HEK293T (cell line): ENCODE data around the gene ANTXR2.

Experiments used
- CTCF ChIA-PET: fragments of 350-600 bp; formaldehyde crosslinking; extraction: SDS; loops from one replicate; lab custom pipeline; 2021; ENCODE audit warnings: antibody characterized with exemption, inconsistent platforms; lab: Yijun Ruan, JAX
- POLR2A ChIA-PET: fragments of 350-600 bp; formaldehyde crosslinking; extraction: SDS; loops from one replicate; lab custom pipeline; 2020; ENCODE audit warnings: antibody characterized with exemption, inconsistent platforms; lab: Yijun Ruan, JAX
- DNase-seq: peaks from one replicate; pipeline ENCODE4 v3.0.0; 2012; ENCODE audit warnings: mixed read lengths; ENCODE audit errors: extremely low spot score
- ARNT ChIP-seq: fragments of 450-650 bp; IDR thresholded peaks from 2 replicates; pipeline ENCODE4 v1.6.1; 2017; ENCODE audit warnings: mild to moderate bottlenecking
- BHLHE40 ChIP-seq: fragments of 450-650 bp; IDR thresholded peaks from 2 replicates; pipeline ENCODE4 v1.6.1; 2016; ENCODE audit warnings: mild to moderate bottlenecking, moderate library complexity, borderline replicate concordance
- CTBP1 ChIP-seq: fragments of 450-650 bp; IDR thresholded peaks from 2 replicates; pipeline ENCODE4 v1.6.1; 2016; ENCODE audit warnings: borderline replicate concordance
- ELF4 ChIP-seq: fragments of 450-650 bp; IDR thresholded peaks from 2 replicates; pipeline ENCODE4 v1.6.1; 2017; ENCODE audit warnings: antibody characterized with exemption
- FOXA1 ChIP-seq: fragments of 450-650 bp; IDR thresholded peaks from 2 replicates; pipeline ENCODE4 v1.6.1; 2016; ENCODE audit warnings: mild to moderate bottlenecking
- FOXK2 ChIP-seq: fragments of 450-650 bp; IDR thresholded peaks from 2 replicates; pipeline ENCODE4 v1.6.1; 2016; ENCODE audit warnings: mild to moderate bottlenecking
- FOXM1 ChIP-seq: fragments of 450-650 bp; IDR thresholded peaks from 2 replicates; pipeline ENCODE4 v1.6.1; 2017; ENCODE audit warnings: mild to moderate bottlenecking, borderline replicate concordance
- HDGF ChIP-seq: fragments of 450-650 bp; IDR thresholded peaks from 2 replicates; pipeline ENCODE4 v1.6.1; 2017; ENCODE audit warnings: antibody characterized with exemption, borderline replicate concordance
- L3MBTL2 ChIP-seq: fragments of 450-650 bp; conservative IDR thresholded peaks from 2 replicates; pipeline ENCODE4 v1.6.1; 2016; ENCODE audit warnings: mild to moderate bottlenecking
- LEF1 ChIP-seq: fragments of 450-650 bp; IDR thresholded peaks from 2 replicates; pipeline ENCODE4 v1.6.1; 2017; ENCODE audit warnings: mild to moderate bottlenecking, borderline replicate concordance
- NFRKB ChIP-seq: fragments of 450-650 bp; IDR thresholded peaks from 2 replicates; pipeline ENCODE4 v1.6.1; 2016; ENCODE audit warnings: mild to moderate bottlenecking, moderate library complexity
- PKNOX1 ChIP-seq: fragments of 450-650 bp; IDR thresholded peaks from 2 replicates; pipeline ENCODE4 v1.6.1; 2016
- SP1 ChIP-seq: fragments of 450-650 bp; IDR thresholded peaks from 2 replicates; pipeline ENCODE4 v1.6.1; 2017
- SUZ12 ChIP-seq: fragments of 450-650 bp; IDR thresholded peaks from 2 replicates; pipeline ENCODE4 v1.6.1; 2016; ENCODE audit warnings: mild to moderate bottlenecking
- TARDBP ChIP-seq: fragments of 450-650 bp; IDR thresholded peaks from 2 replicates; pipeline ENCODE4 v1.6.1; 2016
- ZNF384 ChIP-seq: fragments of 450-650 bp; IDR thresholded peaks from 2 replicates; pipeline ENCODE4 v1.6.1; 2016

Gene ANTXR2

GRCh38 chr4:79869597-79870237 is 203.3 kb downstream of the ANTXR2 start:
- ChIA-PET POLR2A (no interaction called here), CTCF (interaction anchor here (0.6 kb wide), 1 partner anchor 501 kb away, joined by 3 read pairs; no protein-coding TSS in a partner anchor)
- no peak for DNase-seq
- peak; percentile 80 for TF ChIP-seq PKNOX1
- TF ChIP-seq FOXK2: no peak
- no peak for TF ChIP-seq CTBP1
- no peak for TF ChIP-seq SUZ12

GRCh38 chr4:79865201-79865597 is 207.8 kb downstream of the ANTXR2 start:
- ChIA-PET POLR2A (no interaction called here), CTCF (no interaction called here)
- no peak for TF ChIP-seq HDGF
- no peak for TF ChIP-seq TARDBP
- no peak for TF ChIP-seq LEF1
- TF ChIP-seq PKNOX1: no peak
- TF ChIP-seq FOXK2: no peak
- TF ChIP-seq L3MBTL2: no peak
- TF ChIP-seq ELF4: no peak
- TF ChIP-seq ZNF384: no peak
- no peak for DNase-seq

GRCh38 chr4:79864500-79865200 is 208.4 kb downstream of the ANTXR2 start:
- TF ChIP-seq ZNF384 (no peak), PKNOX1 (0 out of 2 replicates have a peak, but pooled peaks have one; percentile 2)
- no peak for DNase-seq
- CTCF ChIA-PET: no interaction called here
- POLR2A ChIA-PET: no interaction called here

GRCh38 chr4:79863333-79863732 is 209.7 kb downstream of the ANTXR2 start:
- no peak for TF ChIP-seq FOXM1
- TF ChIP-seq SP1: no peak
- TF ChIP-seq ELF4: no peak
- POLR2A ChIA-PET: no interaction called here
- no peak for DNase-seq
- CTCF ChIA-PET: no interaction called here

GRCh38 chr4:79862821-79863220 is 210.2 kb downstream of the ANTXR2 start:
- CTCF ChIA-PET: no interaction called here
- no peak for DNase-seq
- TF ChIP-seq HDGF (no peak), LEF1 (no peak), TARDBP (no peak), ELF4 (no peak), FOXM1 (no peak), SUZ12 (no peak), NFRKB (no peak), L3MBTL2 (no peak), SP1 (no peak), ARNT (no peak), PKNOX1 (no peak), FOXK2 (no peak), BHLHE40 (no peak), CTBP1 (no peak), ZNF384 (no peak), FOXA1 (no peak)
- POLR2A ChIA-PET: no interaction called here

- no peak for DNase-seq
- ChIA-PET POLR2A (no interaction called here), CTCF (no interaction called here)
- TF ChIP-seq CTBP1 (no peak), ELF4 (no peak), NFRKB (no peak), FOXK2 (no peak), ZNF384 (no peak), LEF1 (no peak), PKNOX1 (no peak), HDGF (no peak), TARDBP (no peak)
Observed at GRCh38 chr4:79857811-79858210, 215.2 kb downstream of the ANTXR2 start.
